ENCODE data around the gene TMEM223.

The TMEM223 gene

GRCh38 chr11:62787005-62787759 lies 4.6 kb downstream of the TMEM223 start, which contains the start of gene TMEM179B:
Gene TMEM179B (plus strand): TSS chr11:62787402. CDS start chr11:62787432, 30 bp downstream.
- peak within 1 kb of the TSS; percentile 55 for H2AFZ ChIP-seq (ENCODE audit: low read depth)
- peaks cover 35% of the 10 kb centered on the region for H3K4me1 ChIP-seq (ENCODE audit: low read depth, poor library complexity, severe bottlenecking)
- H4K20me1 ChIP-seq (ENCODE audit: insufficient read depth) = no peaks in the 10 kb centered on the region
- H3K27ac ChIP-seq = peak within 1 kb of the TSS; percentile 77
- peak within 1 kb of the TSS; percentile 73 for H3K9ac ChIP-seq
- H3K79me2 ChIP-seq (ENCODE audit: insufficient read depth, low read depth) = peaks cover 46% of the 10 kb centered on the region
- TF ChIP-seq CTCF (conservative IDR thresholded peaks at IDR 0.05; ENCODE audit: low read depth, low read length) = peak; percentile 15; the same call in 1 of the 2 replicates
- no peaks in the 10 kb centered on the region for H3K36me3 ChIP-seq (ENCODE audit: insufficient read depth)
- peak within 1 kb of the TSS; percentile 94 for H3K4me2 ChIP-seq
- H3K4me3 ChIP-seq (IDR thresholded peaks at IDR 0.05; ENCODE audit: insufficient read depth, low read depth, low read length) = no peak within 1 kb of the TSS
- no peaks in the 10 kb centered on the region for H3K27me3 ChIP-seq (ENCODE audit: insufficient read depth, low read depth)

GRCh38 chr11:62786318-62787004 lies 5.3 kb downstream of the TMEM223 start:
- Histone ChIP-seq H2AFZ (ENCODE audit: low read depth) (peak overlapping the region; percentile 55), H3K27me3 (ENCODE audit: insufficient read depth, low read depth) (no peaks in the 10 kb centered on the region), H3K36me3 (ENCODE audit: insufficient read depth) (no peaks in the 10 kb centered on the region), H3K9ac (peak overlapping the region; percentile 73), H4K20me1 (ENCODE audit: insufficient read depth) (no peaks in the 10 kb centered on the region), H3K4me1 (ENCODE audit: low read depth, poor library complexity, severe bottlenecking) (peaks cover 32% of the 10 kb centered on the region), H3K4me2 (peak overlapping the region; percentile 94), H3K79me2 (ENCODE audit: insufficient read depth, low read depth) (peaks cover 44% of the 10 kb centered on the region), H3K4me3 (IDR thresholded peaks at IDR 0.05; ENCODE audit: insufficient read depth, low read depth, low read length) (no peak overlapping the region), H3K27ac (peak overlapping the region; percentile 77)
- TF ChIP-seq CTCF (conservative IDR thresholded peaks at IDR 0.05; ENCODE audit: low read depth, low read length) = peak; percentile 88

GRCh38 chr11:62782753-62783152 lies 9.1 kb downstream of the TMEM223 start:
- H4K20me1 ChIP-seq (ENCODE audit: insufficient read depth) = no peaks in the 10 kb centered on the region
- H2AFZ ChIP-seq (ENCODE audit: low read depth) = no peak overlapping the region
- H3K79me2 ChIP-seq (ENCODE audit: insufficient read depth, low read depth) = peaks cover 7% of the 10 kb centered on the region
- no peak overlapping the region for H3K4me3 ChIP-seq (IDR thresholded peaks at IDR 0.05; ENCODE audit: insufficient read depth, low read depth, low read length)
- no peaks in the 10 kb centered on the region for H3K36me3 ChIP-seq (ENCODE audit: insufficient read depth)
- no peak overlapping the region for H3K9ac ChIP-seq
- H3K27me3 ChIP-seq (ENCODE audit: insufficient read depth, low read depth) = no peaks in the 10 kb centered on the region
- no peak overlapping the region for H3K27ac ChIP-seq
- no peak overlapping the region for H3K4me2 ChIP-seq
- H3K4me1 ChIP-seq (ENCODE audit: low read depth, poor library complexity, severe bottlenecking) = peaks cover 10% of the 10 kb centered on the region
- no peak for TF ChIP-seq CTCF (conservative IDR thresholded peaks at IDR 0.05; ENCODE audit: low read depth, low read length)

GRCh38 chr11:62778441-62778840 lies 13.4 kb downstream of the TMEM223 start:
- no peak overlapping the region for H3K9ac ChIP-seq
- H3K4me1 ChIP-seq (ENCODE audit: low read depth, poor library complexity, severe bottlenecking) = peaks cover 3% of the 10 kb centered on the region
- H3K4me3 ChIP-seq (IDR thresholded peaks at IDR 0.05; ENCODE audit: insufficient read depth, low read depth, low read length) = no peak overlapping the region
- TF ChIP-seq CTCF (conservative IDR thresholded peaks at IDR 0.05; ENCODE audit: low read depth, low read length) = no peak
- no peak overlapping the region for H3K27ac ChIP-seq
- H3K36me3 ChIP-seq (ENCODE audit: insufficient read depth) = no peaks in the 10 kb centered on the region; the same call in 1 of the 2 replicates
- 0 out of 2 replicates have a peak, but pooled peaks cover 2% of the 10 kb centered on the region for H3K79me2 ChIP-seq (ENCODE audit: insufficient read depth, low read depth)
- H2AFZ ChIP-seq (ENCODE audit: low read depth) = no peak overlapping the region
- H3K4me2 ChIP-seq = no peak overlapping the region
- no peaks in the 10 kb centered on the region for H3K27me3 ChIP-seq (ENCODE audit: insufficient read depth, low read depth)
- H4K20me1 ChIP-seq (ENCODE audit: insufficient read depth) = no peaks in the 10 kb centered on the region

Measured in KMS-11 (cell line).